Fibroblast of lung (primary cell): ENCODE data around the gene GTF3C1. TPM values are rescaled to one million over a fixed set of nuclear protein-coding genes. Genes with fewer than 3 reads are reported as not detected.
A peak's percentile ranks its signal among the peaks of the same experiment; 100 is the strongest.

Experiments
- DNase-seq, 2 donors: peaks; one replicate each; pipeline versions ENCODE4 v3.0.0 to v3.0.0-alpha.2; 2010; ENCODE audit warnings: low read depth in 2 of 2
- H2AFZ ChIP-seq: 2 replicates; pipeline ENCODE4 v1.5.1; 2012; ENCODE audit warnings: low read length, control low read depth, inconsistent platforms
- H3K27ac ChIP-seq: 2 replicates; pipeline ENCODE4 v1.5.1; 2011; ENCODE audit warnings: low read length, control low read depth; ENCODE audit not compliant: insufficient read depth
- H3K27me3 ChIP-seq: 2 replicates; pipeline ENCODE4 v1.5.1; 2011; ENCODE audit warnings: mild to moderate bottlenecking, low read length; ENCODE audit not compliant: control insufficient read depth, insufficient read depth
- H3K36me3 ChIP-seq: 2 replicates; pipeline ENCODE4 v1.5.1; 2011; ENCODE audit warnings: low read length; ENCODE audit not compliant: control insufficient read depth, insufficient read depth
- H3K4me1 ChIP-seq: 2 replicates; pipeline ENCODE4 v1.5.1; 2011; ENCODE audit warnings: low read length; ENCODE audit not compliant: control insufficient read depth, insufficient read depth; ENCODE audit errors: extremely low read depth
- H3K4me2 ChIP-seq: 2 replicates; pipeline ENCODE4 v1.5.1; 2011; ENCODE audit warnings: low read length, control low read depth; ENCODE audit not compliant: insufficient read depth; ENCODE audit errors: extremely low read depth
- H3K4me3 ChIP-seq, 4 experiments: fragments of 200-600 bp in 1 of 4; sonication (generic) in 1 of 4; replicated peaks in 1 of 4; 2 replicates each; pipeline ENCODE4 v1.5.1; 2011 to 2016; ENCODE audit warnings: low read length in 4 of 4, low read depth in 3 of 4, mild to moderate bottlenecking in 3 of 4, control low read depth in 2 of 4, inconsistent platforms in 1 of 4, mixed read lengths in 1 of 4; ENCODE audit not compliant: insufficient read depth in 1 of 4; ENCODE audit errors: control extremely low read depth in 1 of 4
- H3K79me2 ChIP-seq: 2 replicates; pipeline ENCODE4 v1.5.1; 2012; ENCODE audit warnings: mild to moderate bottlenecking, low read length, inconsistent platforms; ENCODE audit not compliant: control insufficient read depth, insufficient read depth
- H3K9ac ChIP-seq: 2 replicates; pipeline ENCODE4 v1.5.1; 2011; ENCODE audit warnings: mild to moderate bottlenecking, low read length, control low read depth; ENCODE audit not compliant: insufficient read depth
- H3K9me3 ChIP-seq: 2 replicates; pipeline ENCODE4 v1.5.1; 2012; ENCODE audit warnings: low read depth, low read length; ENCODE audit not compliant: control insufficient read depth, insufficient read depth
- H4K20me1 ChIP-seq: 2 replicates; pipeline ENCODE4 v1.5.1; 2011; ENCODE audit warnings: low read length; ENCODE audit not compliant: control insufficient read depth, insufficient read depth; ENCODE audit errors: extremely low read depth
- CTCF ChIP-seq, 2 donors: IDR thresholded peaks in 1 of 2; conservative IDR thresholded peaks in 1 of 2; 1 replicate in 1 of 2; 2 replicates in 1 of 2; pipeline ENCODE4 v1.5.1; 2011 to 2012; ENCODE audit warnings: low read length in 2 of 2, control low read depth in 1 of 2, inconsistent platforms in 1 of 2, low read depth in 1 of 2, mild to moderate bottlenecking in 1 of 2
- EZH2 ChIP-seq: IDR thresholded peaks from 2 replicates; pipeline ENCODE4 v1.5.1; 2012; ENCODE audit warnings: low read length, control low read depth, mild to moderate bottlenecking; ENCODE audit errors: missing control alignments
- polyA plus RNA-seq, 2 donors: library from polyadenylated mRNA; depleted of rRNA in 1 of 2; stranded (reverse) in 1 of 2; unstranded in 1 of 2; fragments of >200 nt; gene quantifications; 2 replicates each; pipeline ENCODE4 v1.2.1, GENCODE V29; 2011 to 2012; ENCODE audit warnings: missing spikeins in 1 of 2
- total RNA-seq: library from RNA; depleted of rRNA; stranded (reverse); fragments of >200 nt; gene quantifications from 2 replicates; pipeline ENCODE4 v1.2.1, GENCODE V29; 2014

GTF3C1 gene
- total and polyA plus RNA-seq, 2 donors (not counting 1 experiment from before 2014, with no cell fraction given) = 20.1 to 75.3 TPM

GRCh38 chr16:27444470-27444869, 105.2 kb downstream of the GTF3C1 start:
- no peaks in the 10 kb centered on the region for H3K4me1 ChIP-seq
- H3K9ac ChIP-seq = no peak overlapping the region
- H3K9me3 ChIP-seq = no peaks in the 10 kb centered on the region
- no peak overlapping the region for H3K4me3 ChIP-seq
- TF ChIP-seq CTCF (conservative IDR thresholded peaks at IDR 0.05 in 1 of 2, IDR thresholded peaks at IDR 0.05 in 1 of 2; ENCODE audit: low read depth in 1 of 2, low read length in 2 of 2) = no peak
- TF ChIP-seq EZH2 = no peak
- H3K4me2 ChIP-seq = no peak overlapping the region
- H2AFZ ChIP-seq = no peak overlapping the region
- DNase-seq = no peak
- no peak overlapping the region for H3K27ac ChIP-seq
- no peaks in the 10 kb centered on the region for H3K27me3 ChIP-seq
- H4K20me1 ChIP-seq = no peaks in the 10 kb centered on the region
- H3K36me3 ChIP-seq = no peaks in the 10 kb centered on the region
- no peaks in the 10 kb centered on the region for H3K79me2 ChIP-seq

- H3K79me2 ChIP-seq = no peaks in the 10 kb centered on the region
- no peaks in the 10 kb centered on the region for H3K27me3 ChIP-seq
- no peak overlapping the region for H2AFZ ChIP-seq
- no peaks in the 10 kb centered on the region for H3K4me1 ChIP-seq
- H4K20me1 ChIP-seq = no peaks in the 10 kb centered on the region
- H3K36me3 ChIP-seq = no peaks in the 10 kb centered on the region
- no peak overlapping the region for H3K9ac ChIP-seq
- TF ChIP-seq CTCF (conservative IDR thresholded peaks at IDR 0.05 in 1 of 2, IDR thresholded peaks at IDR 0.05 in 1 of 2; ENCODE audit: low read depth in 1 of 2, low read length in 2 of 2) = no peak
- no peak for TF ChIP-seq EZH2
- no peak overlapping the region for H3K4me2 ChIP-seq
- no peak overlapping the region for H3K27ac ChIP-seq
- no peaks in the 10 kb centered on the region for H3K9me3 ChIP-seq
- no peak overlapping the region for H3K4me3 ChIP-seq
- peak; percentile 27 to 80 for DNase-seq
These were observed 105.7 kb downstream of the GTF3C1 start for GRCh38 chr16:27444015-27444414.

- Histone ChIP-seq H3K9me3 (no peaks in the 10 kb centered on the region), H3K27ac (no peak overlapping the region), H4K20me1 (no peaks in the 10 kb centered on the region), H3K27me3 (no peaks in the 10 kb centered on the region), H3K79me2 (no peaks in the 10 kb centered on the region), H3K36me3 (no peaks in the 10 kb centered on the region), H3K4me2 (no peak overlapping the region), H3K4me3 (no peak overlapping the region), H2AFZ (no peak overlapping the region), H3K9ac (no peak overlapping the region), H3K4me1 (no peaks in the 10 kb centered on the region)
- DNase-seq = no peak
- TF ChIP-seq CTCF (conservative IDR thresholded peaks at IDR 0.05 in 1 of 2, IDR thresholded peaks at IDR 0.05 in 1 of 2; ENCODE audit: low read depth in 1 of 2, low read length in 2 of 2) (no peak), EZH2 (no peak)
These were observed 107.7 kb downstream of the GTF3C1 start for GRCh38 chr16:27441998-27442397.
